Spleen (tissue), 7 donors: ENCODE measurements around the gene OR2G2.

ENCODE experiments used
- POLR2A ChIP-seq, 3 donors: fragments of 450-650 bp; IDR thresholded peaks; one replicate each; pipeline ENCODE4 v1.5.1; 2017; ENCODE audit warnings: antibody characterized with exemption in 3 of 3, mild to moderate bottlenecking in 1 of 3
- POLR2AphosphoS5 ChIP-seq, 3 donors: sonication (generic); formaldehyde crosslinking; IDR thresholded peaks; one replicate each; pipeline ENCODE4 v1.5.1; 2017; ENCODE audit warnings: antibody characterized with exemption in 3 of 3
- TF ChIP-seq, protein P1 (sequence below), 11 experiments: fragments of 200-600 bp in 7 of 11; fragments of 450-650 bp in 4 of 11; sonication (generic) in 4 of 11; IDR thresholded peaks in 8 of 11; conservative IDR thresholded peaks in 3 of 11; 1 replicate in 7 of 11; 2 replicates in 4 of 11; pipeline versions ENCODE4 v1.4.0 to v1.8.0; 2016 to 2021; ENCODE audit warnings: antibody characterized with exemption in 11 of 11, inconsistent platforms in 4 of 11, mild to moderate bottlenecking in 1 of 11
- donor health status: DM: no; HTN: no; CAD: no; lungs with moderate emphysema.
- donor health status: DM: no; HTN: no; CAD: no.
- donor health status: DM: no; HTN: no; CAD: no.

DNA sequence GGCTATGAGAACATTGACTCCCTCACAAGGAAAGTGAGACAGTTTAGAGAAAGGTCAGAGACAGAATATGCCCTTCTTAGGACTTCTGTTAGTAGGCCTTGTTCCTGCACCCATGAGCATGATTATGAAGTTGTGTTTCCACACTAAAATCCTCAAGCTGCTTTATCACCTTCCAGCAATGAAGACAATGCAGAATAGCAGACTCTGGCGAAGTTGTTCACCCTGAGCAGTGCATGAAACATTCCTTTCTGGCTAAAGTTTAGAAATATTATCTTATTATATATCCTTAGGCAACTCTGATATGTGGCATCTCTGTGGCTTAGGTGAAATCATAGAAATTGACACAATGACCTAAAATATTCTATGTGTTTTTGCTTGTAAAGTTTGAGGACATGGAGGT, 13.9 kb upstream of the OR2G2 start:
- TF ChIP-seq POLR2AphosphoS5 (IDR thresholded peaks at IDR 0.05): no peak
- no peak for TF ChIP-seq POLR2A (IDR thresholded peaks at IDR 0.05)
- TF ChIP-seq, protein P1, sequence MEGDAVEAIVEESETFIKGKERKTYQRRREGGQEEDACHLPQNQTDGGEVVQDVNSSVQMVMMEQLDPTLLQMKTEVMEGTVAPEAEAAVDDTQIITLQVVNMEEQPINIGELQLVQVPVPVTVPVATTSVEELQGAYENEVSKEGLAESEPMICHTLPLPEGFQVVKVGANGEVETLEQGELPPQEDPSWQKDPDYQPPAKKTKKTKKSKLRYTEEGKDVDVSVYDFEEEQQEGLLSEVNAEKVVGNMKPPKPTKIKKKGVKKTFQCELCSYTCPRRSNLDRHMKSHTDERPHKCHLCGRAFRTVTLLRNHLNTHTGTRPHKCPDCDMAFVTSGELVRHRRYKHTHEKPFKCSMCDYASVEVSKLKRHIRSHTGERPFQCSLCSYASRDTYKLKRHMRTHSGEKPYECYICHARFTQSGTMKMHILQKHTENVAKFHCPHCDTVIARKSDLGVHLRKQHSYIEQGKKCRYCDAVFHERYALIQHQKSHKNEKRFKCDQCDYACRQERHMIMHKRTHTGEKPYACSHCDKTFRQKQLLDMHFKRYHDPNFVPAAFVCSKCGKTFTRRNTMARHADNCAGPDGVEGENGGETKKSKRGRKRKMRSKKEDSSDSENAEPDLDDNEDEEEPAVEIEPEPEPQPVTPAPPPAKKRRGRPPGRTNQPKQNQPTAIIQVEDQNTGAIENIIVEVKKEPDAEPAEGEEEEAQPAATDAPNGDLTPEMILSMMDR (IDR thresholded peaks at IDR 0.05 in 8 of 11, conservative IDR thresholded peaks at IDR 0.05 in 3 of 11): no peak
